ENCODE measurements around the gene AQP1.

Gene AQP1

GRCh38 chr7:30922596-30922995, 10.9 kb downstream of the AQP1 start:
- DNase-seq: no peak

DNA sequence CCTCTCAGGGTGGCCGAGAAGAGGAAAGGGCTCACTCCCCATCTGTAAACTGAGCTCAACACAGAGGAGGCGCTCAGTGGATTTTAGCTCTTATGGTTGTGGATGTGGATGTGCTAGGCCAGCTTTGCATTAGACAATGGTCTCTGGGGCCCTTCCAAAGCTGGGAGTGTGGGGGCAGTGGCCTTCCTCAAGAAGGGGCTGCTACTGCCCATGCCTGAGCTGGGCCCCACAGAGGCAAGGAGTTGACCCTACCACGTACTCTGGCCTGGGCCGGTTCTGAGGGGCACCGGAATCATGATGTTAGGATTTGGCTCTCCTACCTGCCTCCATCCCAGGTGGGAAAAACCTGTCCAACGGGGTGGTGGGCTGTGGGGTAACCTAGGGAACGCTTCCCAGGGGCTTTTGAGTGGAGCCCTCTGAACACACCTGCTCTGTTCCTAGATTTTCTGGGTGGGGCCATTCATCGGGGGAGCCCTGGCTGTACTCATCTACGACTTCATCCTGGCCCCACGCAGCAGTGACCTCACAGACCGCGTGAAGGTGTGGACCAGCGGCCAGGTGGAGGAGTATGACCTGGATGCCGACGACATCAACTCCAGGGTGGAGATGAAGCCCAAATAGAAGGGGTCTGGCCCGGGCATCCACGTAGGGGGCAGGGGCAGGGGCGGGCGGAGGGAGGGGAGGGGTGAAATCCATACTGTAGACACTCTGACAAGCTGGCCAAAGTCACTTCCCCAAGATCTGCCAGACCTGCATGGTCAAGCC, 11.5 kb downstream of the AQP1 start:
- DNase-seq: peak; percentile 12

DNA sequence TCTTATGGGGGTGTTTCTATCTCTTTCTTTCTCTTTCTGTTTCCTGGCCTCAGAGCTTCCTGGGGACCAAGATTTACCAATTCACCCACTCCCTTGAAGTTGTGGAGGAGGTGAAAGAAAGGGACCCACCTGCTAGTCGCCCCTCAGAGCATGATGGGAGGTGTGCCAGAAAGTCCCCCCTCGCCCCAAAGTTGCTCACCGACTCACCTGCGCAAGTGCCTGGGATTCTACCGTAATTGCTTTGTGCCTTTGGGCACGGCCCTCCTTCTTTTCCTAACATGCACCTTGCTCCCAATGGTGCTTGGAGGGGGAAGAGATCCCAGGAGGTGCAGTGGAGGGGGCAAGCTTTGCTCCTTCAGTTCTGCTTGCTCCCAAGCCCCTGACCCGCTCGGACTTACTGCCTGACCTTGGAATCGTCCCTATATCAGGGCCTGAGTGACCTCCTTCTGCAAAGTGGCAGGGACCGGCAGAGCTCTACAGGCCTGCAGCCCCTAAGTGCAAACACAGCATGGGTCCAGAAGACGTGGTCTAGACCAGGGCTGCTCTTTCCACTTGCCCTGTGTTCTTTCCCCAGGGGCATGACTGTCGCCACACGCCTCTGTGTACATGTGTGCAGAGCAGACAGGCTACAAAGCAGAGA, 12.2 kb downstream of the AQP1 start:
- peak; percentile 12 for DNase-seq

- DNase-seq: no peak
These were observed 13.0 kb downstream of the AQP1 start for GRCh38 chr7:30924624-30925023.

- no peak for DNase-seq
These were observed 13.5 kb downstream of the AQP1 start for GRCh38 chr7:30925117-30925516.

DNA sequence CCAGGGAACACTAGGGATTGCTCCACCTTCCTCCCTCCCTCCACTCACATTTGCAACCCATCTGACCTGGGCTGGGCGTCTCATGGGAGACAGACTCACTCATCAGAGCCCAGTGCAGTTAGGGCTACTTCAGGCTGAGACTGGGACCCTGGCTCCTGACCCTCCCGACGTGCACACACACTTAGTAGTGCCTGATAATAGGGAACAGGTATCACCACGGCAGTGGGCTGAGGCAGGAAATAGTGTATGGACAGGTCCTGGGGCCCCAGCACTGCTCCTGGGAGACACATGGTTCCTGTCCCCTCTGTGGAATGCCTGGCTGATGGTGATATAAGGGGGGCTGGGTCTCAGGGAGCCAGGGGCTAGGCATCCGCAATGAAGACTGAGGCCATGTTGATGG, 14.3 kb downstream of the AQP1 start:
- DNase-seq: no peak

DNA sequence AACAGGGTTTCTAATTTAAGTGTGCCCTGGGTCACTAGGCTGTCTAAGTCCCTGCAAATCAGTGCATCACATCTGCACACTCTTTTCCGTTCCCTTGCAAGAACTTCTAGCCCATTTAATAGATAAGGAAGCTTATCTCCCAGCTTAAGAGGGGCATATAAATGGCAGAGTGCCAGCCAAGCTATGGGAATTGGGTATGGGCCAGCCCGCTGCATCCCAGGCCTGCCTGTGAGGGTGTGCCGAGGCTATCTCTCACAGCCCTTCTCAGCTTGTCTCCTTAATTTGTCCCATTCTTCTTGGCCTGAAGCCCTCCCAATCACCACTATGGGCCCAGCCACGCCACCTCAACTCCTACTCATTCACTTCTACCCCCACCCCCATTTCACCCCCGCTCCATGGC, 14.7 kb downstream of the AQP1 start:
- DNase-seq: peak; percentile 11

DNA sequence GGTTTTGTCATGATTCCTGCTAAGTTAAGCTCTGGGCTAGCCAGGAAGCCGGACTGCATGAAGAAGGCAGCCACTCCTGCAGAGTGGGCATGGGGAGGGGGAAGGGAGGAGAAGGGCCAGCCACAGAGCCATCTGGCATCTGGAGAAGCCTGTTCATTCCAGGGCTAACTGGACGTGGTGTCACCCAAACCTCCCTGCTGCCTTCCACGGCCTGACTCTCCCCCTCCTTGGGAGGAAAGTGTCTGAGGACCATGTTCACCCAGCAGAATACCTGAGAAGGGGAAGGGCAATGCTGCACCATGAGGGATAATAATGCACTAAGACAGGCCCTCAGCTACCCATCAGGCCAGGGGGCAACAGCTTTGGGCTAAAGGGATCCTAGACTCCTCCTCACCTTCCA, 15.4 kb downstream of the AQP1 start:
- no peak for DNase-seq

DNA sequence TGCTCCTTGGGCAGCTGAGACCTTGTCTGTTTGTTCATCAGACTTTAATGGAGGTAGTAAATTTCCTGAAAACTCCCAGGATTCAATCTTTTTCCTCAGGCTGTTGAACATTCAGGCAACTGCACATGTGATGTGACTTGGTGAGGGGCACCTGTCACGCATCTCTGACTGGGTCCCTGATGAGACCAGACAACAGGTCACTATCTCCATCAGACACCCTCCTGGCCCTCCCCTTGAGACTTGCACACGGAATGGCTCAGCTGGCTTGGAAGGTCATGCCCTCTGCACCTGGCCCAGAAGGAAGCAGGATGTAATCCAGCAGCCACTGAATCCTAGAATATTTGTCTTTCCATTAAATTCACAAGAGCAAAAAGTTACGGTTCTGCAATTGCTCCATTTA, 15.9 kb downstream of the AQP1 start:
- peak; percentile 11 for DNase-seq

GRCh38 chr7:30928254-30928872, 16.7 kb downstream of the AQP1 start:
- DNase-seq: peak; percentile 8

GRCh38 chr7:30929686-30930085, 18.0 kb downstream of the AQP1 start:
- DNase-seq: peak; percentile 12

DNA sequence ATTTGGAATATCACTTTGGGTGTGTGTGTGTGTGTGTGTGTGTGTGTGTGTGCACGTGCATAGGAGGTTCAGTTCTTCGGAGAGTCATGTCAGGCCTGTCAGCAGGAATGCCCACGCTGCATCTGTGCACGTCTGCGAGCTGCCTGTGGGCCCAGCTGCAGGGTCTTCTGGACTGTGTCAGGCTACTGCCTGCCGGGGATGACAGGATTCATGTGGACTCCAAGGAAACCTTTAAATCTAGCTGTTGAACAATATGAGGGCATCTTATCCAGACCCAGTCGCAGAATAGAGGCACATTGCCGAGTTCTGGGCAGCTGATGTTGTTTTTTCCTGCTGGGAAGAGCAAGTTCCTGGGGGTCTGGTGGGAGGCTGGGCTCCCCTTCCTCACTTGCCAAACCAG, 19.0 kb downstream of the AQP1 start:
- DNase-seq: no peak

DNA sequence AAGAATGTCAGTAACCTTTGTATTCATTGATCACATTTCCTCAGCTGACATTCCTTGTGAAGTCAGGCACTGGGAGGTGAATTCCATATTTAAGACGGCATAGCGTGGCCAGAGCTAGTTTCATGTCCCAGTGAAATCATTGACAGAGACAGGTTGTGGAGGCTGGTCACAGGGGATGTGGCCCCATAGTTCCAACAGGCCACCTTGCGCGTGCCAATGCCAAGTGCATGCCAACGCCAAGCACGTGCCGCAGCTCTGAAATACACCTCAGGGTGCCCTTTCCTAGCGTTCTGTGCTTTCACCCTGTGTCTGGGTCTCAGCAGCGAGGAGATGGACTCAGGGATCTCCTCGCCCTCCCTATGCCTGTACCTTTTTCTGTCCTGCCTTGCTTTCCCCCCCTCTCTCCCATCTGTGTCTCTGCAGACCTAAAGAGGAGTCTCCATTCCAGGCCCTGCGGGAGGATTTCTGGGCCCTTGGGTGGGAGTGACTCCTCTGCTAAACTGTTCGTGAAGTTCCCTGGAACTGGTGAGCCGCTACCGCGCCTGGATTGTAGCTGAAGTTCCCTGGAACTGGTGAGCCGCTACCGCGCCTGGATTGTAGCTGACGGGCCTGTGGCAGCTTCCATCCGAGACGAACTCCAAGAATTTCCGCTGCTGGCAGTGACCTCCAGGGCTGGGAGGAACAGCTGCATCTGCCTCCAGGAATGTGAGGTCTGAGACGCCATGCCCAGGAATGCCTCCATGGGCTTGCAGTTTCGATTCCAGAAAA, 19.7 kb downstream of the AQP1 start:
- DNase-seq: peak; percentile 80

DNA sequence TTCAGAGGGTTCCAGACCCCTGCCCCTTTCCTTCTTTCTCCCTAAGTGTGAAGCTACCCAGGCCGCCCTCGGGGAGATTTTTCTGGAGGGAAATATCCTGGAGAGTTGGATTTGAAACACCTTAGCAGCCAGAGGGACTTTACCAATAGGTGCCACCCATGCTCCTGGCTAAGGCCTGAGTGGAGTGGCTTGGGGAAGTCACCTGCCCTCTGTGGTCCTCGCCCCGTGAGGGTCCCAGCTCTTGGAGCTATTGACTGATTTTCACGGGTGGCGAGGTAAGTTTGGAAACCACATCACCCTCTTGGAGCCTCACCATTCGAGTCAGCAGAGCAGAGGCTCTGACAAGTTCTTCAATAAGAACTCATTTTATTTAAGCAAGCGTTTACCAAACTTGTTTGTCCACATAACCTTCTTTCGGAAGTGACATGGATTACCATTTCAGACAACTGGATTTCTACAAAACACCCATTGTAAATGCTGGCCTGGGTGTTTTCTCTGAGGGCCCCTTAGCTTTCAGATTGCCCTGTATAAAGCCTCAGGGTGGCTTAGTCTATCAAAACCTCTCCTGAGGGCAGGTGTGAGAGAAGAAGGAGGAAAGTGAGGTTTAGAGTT, 20.4 kb downstream of the AQP1 start:
- DNase-seq: no peak

DNA sequence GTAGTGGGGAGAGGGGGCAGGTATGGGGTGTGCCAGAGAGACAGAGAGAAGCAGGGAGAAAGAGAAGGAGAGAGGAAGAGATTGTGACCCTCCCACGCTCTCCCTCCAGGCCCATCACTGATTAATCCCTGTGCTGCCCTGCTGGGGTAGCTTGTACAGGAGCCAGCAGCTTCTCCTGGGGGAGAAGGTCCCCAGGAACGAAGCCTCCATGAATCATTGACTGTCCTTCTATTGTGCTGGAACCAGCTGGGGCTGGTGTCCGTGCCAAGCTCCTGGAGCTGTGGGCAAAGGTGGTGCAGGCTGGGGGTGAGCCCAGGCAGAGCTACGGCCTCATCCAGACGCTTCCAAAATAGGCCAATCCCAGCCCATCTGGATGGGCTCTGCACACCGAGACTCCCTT, 20.9 kb downstream of the AQP1 start:
- no peak for DNase-seq

DNA sequence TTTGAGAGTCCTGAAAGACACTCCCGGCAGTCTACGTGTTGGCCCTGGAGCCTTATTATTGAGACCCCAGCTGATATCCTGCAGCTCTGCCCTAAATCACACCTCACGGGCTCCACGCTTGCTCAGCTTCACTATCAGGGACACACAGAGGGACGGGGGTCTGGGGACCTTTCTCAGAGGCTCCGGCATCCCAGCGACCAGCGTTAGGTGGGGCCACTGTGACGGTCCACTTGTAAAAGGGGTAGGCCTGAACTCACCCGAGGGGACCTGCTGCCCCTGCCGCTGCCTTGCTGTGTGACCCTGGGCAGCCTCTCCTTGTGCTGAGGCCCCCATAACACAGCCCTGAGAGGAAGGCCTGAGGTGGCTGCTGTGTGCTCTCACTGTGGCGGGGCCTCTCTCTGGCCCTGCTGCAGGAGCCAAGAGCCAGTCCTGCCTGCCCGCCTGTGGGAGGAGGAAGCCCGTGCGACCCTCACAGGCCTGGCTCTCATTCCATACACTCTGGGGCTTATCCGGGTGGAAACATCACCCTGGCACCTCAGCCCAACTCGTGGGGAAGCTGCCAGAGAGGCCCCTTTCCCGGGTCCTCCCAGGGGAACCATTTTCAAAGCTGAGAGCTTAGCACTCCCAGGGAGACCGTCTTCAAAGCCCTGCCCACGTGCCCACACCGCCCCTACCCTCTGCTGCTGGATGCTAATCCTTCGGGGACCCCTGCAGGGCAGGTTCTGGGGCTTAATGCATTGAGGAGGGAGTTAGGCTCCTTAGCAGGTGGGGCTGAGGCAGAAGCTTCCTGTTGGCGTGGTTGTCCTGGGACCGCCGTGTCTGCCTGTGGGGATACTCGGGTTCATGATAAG, 21.7 kb downstream of the AQP1 start:
- DNase-seq: no peak

DNA sequence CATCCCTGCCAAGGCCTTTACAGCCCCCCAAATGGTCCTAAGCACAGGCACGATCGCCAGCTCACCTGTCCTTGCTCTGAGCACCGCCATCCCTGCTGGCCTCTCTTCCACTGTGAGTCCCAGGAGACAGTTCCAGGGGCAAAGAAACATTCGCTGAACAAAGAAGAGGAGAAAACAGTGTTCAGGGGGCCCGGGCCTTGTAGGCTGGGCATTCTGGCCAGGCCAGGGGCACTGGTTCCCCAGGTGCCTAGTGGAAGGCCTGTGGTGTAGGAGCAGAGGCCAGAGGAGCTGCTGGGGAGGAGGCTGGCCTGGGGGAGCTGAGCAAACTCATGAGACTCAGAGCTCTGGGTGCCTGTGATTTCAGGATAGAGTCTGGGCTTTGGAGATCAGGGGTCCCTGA, 22.6 kb downstream of the AQP1 start:
- no peak for DNase-seq

DNA sequence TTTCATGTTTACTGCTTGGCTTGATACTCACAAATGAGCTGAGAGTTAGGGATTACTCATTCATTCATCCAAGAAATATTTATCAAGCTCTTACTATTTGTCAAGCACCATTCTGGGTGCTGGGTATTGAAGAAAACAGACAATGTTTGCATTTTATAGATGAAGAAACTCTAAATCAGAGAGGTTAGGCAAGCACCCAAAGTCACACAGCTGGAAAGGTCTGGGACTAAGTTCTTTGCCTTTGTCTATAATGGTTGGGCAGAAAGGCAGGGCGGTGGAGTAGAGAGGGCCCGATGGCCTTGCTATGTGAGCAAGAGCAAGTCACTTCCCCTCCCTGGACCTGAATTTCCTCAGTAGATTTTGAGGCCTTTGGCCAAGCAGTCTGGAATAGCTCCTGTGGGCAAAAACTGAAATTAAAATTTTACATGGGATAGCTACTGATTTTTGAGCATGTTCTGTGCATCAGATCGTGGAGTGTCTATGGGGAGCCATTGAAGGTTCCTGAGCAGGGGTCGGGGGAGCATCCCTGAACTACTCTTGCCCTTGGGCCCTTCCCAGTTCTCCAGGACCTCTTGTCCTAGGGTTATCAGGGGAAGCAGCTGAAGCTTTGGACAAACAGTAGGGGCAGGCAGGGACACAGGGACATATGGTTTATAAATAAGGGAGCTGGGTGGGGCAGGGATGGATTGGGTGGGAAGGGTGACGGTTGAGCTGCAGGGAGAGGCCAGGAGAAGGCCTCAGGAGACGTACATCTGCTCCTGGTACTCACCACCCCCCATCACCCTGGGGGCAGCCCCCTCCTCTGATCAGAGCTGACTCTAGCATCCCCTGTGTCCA, 23.3 kb downstream of the AQP1 start:
- no peak for DNase-seq

DNA sequence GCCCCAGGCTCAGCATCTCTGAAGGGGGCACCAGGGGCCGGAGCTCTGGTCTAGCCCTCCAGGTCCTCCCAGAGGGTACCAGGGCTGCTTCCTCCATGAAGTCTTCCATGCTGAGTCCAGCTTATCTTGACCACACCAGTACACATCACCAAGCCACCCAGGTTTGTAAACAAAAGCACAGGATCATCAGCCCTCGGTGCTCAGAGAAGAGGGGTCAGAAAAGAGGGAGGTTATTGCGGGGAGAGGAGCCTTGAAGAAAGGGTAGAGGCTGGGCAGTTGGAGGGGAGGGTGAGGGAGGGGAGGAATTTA, 23.9 kb downstream of the AQP1 start:
- no peak for DNase-seq

DNA sequence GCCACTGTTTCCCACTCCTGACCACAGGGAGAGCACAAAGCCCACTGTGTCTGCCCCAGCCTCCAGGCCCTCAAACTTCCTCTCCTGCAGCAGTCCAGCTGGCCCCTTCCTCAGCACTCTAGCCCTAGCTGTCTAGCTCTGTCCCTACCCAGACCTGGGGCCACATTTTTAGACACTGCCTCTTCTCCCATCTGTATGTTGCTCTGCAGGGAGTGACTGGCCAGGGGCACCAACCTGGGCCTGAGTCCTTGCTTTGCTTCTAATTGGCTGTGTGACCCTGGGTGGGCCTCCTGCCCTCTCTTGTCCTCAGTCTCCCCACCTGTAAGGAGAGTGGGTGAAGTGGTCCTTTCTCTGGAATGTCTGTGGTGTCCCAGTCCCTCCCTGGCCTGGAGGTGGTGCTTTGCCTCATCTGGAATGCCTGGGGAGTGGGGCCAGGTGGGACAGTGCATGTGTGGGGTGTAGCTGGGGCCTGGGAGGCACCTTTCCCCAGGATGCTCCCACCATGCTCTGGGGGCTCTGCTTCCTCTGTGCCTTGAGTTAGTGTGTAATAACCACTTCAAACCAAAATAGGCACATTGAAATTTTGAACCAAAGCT, 25.1 kb downstream of the AQP1 start:
- no peak for DNase-seq

GRCh38 chr7:30937416-30937815, 25.8 kb downstream of the AQP1 start:
- no peak for DNase-seq
